Activated CD4-positive, alpha-beta T cell treated with anti-CD3 and anti-CD28 coated beads for 24 hours (primary cell): ENCODE data around the gene CDX4.
"Not testable (repeated sequence)": the region's sequence is repeated elsewhere in the genome, so short reads cannot be mapped to it uniquely, and the experiment has no call there.

ENCODE experiments used
- DNase-seq, 2 donors: peaks; one replicate each; pipeline ENCODE4 v3.0.0-alpha.2; 2020; ENCODE audit warnings: low read depth in 2 of 2

Gene CDX4

GRCh38 chrX:73446831-73447230, at the start of gene CDX4:
Gene CDX4 (plus strand): TSS chrX:73447053. CDS start chrX:73447254, 201 bp downstream.
- no peak for DNase-seq

DNA sequence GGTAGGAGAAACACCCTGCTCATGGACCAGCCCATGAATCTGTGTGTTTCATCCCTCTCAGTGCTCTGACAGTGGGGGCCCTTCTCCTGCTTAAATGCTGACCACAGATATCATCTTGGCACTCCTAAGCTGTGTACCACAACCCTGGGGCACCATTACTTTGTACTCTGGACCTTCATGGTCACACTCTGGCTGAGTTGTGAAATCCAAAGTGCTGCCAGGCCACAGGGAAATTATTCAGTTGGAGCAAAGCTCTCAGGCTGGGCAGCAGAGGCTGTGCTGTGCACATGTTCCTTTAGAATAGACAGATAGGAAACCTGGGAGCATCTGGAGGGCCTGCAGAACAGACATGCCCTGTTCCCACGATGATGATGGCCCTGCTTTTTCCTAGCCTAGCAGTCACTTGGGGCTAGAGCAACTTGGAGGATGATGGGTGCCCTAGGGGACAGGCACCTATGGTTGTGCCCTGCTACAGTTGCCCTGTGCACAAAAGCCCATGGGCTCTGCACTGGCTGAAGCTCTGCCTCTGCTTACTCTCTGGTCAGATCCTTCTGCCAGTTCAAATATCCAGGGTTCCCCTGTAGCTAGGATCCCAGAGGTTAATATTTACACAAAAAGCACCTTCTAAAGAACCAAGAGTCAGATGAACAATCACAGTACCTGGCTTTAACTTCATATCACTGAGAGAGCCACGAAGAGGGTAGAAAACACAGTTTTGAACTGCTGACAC, 48.5 kb upstream of the CDX4 start:
- DNase-seq: no peak

DNA sequence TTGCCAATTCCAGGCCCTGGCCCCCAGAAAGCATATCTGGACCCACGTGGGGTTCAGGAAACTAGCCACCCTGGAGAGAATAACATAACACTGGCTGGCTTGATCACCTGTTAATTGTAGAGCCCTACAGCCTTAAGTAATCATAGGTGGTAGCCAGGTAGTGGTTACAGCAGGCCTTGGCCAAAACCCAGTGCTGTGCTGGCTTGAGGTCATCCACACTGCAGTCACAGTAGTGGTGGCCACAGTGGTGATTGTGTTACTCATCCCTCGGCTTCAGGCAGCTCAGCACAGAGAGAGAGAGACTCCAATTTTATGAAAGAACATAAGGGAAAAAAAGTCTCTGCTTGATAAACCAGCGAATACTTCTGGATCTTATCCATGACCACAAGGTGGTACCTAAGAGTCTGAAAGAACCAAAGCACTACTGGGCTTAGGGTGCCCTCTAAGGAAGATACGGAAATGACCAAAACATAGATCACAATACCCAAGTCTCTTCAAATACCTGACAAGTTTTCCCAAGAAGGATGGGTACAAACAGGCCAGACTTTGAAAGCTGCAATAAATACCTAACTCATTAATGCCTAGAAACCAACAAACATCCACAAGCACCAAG, 46.6 kb upstream of the CDX4 start:
- no peak for DNase-seq

DNA sequence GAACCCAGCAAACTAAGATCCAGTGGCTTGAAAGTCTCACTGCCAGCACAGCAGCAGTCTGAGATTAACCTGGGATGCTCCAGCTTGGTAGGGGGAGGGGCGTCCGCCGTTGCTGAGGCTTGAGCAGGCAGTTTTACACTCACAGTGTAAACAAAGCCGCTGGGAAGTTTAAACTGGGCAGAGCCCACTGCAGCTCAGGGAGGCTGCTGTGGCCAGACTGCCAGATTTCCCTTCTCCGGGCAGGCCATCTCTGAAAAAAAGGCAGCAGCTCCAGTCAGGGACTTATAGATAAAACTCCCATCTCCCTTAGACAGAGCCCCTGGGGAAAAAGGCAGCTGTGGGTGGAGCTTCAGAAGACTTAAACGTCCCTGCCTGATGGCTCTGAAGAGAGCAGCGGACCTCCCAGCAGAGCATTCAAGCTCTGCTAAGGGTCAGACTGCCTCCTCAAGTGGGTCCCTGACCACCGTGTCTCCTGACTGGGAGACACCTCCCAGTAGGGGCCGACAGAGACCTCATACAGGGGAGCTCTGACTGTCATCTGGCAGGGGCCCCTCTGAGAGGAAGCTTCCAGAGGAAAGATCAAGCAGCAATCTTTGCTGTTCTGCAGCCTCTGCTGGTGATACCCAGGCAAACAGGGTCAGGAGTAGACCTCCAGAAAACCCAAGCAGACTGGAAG, 45.1 kb upstream of the CDX4 start:
- no peak for DNase-seq

DNA sequence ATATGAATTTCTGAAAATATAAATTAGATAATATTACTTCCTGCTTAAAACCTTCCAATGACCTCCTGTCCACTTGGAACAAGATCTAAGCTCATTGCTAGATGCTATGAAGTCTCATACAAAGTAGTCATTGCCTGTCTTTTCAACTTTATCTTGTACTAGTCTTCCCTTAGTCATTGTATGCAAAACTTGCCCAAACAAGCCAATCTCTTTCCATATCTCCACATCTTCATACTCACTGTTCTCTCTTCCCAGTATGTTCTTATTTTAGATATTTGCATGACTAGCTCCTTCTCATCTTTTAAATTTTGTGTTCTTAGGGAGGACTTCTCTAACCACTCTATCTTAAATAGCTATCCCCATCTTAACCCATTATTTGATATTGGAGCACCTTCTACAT, 33.9 kb upstream of the CDX4 start:
- no peak for DNase-seq

DNA sequence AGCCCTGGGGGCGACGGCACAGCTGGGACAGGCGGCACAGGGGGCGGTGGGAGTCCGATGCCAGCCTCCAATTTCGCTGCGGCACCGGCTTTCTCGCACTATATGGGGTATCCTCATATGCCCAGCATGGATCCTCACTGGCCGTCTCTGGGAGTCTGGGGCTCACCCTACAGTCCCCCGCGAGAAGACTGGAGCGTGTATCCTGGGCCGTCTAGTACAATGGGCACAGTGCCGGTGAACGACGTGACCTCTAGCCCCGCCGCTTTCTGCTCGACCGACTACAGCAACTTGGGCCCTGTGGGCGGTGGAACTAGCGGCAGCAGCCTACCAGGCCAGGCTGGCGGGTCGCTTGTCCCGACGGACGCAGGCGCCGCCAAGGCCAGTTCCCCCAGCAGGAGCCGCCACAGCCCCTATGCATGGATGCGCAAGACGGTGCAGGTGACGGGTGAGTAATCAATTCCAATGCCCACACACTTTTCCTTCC, 500 bp downstream of the CDX4 start:
- DNase-seq: no peak

DNA sequence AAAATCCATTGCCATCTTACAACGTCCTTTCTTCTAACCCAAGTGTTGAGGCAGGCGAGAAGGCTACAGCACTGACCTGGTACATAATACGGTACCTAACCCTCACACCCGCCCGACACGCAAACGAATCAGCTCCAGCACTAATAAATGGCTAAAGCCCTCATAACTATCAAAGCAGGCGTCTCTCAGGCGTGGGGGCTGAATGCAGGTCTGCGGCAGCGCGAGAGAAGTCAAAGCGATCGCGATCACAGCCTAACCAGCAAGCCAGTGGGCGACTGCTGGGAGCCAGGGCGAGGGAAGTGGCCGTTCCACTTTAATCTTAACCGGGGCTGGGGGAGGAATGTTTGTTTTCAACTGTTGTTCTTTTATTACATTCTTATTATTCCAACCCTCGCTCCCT, 1.5 kb downstream of the CDX4 start:
- DNase-seq: no peak

GRCh38 chrX:73455171-73455570, 8.3 kb downstream of the CDX4 start:
- DNase-seq: no peak

DNA sequence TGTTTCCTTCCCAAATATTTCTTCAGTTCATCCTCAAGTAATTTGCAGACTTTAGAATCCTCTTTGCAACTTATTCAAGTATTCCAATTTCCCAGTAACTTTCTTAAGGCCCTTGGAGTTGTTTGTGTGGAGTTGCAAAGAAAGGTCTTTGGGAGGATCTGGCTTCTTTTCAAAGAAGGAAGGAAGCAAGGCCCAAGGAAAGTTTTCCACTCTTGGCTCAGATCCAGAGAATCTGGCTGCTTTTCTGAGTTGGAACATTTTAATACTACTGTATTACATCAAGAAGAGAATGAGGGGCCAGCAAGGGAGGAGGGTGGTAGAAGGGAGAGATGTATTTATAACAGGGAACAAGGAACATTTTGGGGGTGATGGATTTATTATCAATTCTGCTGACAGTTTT, 10.5 kb downstream of the CDX4 start:
- no peak for DNase-seq

DNA sequence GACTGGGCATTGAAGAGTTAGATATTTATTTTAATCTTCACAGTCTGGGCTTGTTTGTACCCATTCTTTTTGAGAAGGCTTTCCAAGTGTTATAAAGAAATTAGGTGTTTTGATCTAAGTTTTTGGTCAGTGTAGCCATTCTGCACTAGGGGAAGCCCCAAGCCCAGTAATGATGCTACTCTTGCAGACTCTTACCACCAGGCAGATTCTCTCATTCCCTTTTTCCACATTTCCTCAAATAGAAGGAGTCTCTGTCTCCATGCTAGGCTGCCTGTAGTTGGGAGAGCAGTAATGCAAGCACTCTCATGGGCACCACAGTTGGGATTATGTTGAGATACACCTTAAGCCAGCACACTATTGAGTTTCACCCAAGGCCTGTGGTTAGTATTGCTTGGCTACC, 21.5 kb downstream of the CDX4 start:
- DNase-seq: no peak

DNA sequence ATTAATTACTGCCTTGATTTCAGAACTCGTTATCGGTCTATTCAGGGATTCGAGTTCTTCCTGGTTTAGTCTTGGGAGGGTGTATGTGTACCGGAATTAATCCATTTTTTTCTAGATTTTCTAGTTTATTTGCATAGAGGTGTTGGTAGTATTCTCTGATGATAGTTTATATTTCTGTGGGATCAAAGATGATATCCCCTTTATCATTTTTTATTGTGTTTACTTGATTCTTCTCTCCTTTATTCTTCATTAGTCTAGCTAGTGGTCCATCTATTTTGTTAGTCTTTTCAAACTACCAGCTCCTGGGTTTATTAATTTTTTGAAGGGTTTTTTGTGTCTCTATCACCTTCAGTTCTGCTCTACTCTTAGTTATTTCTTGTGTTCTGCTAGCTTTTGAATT, 32.1 kb downstream of the CDX4 start:
- no peak for DNase-seq

- DNase-seq: no peak
Observed at GRCh38 chrX:73481521-73481920, 34.7 kb downstream of the CDX4 start.

DNA sequence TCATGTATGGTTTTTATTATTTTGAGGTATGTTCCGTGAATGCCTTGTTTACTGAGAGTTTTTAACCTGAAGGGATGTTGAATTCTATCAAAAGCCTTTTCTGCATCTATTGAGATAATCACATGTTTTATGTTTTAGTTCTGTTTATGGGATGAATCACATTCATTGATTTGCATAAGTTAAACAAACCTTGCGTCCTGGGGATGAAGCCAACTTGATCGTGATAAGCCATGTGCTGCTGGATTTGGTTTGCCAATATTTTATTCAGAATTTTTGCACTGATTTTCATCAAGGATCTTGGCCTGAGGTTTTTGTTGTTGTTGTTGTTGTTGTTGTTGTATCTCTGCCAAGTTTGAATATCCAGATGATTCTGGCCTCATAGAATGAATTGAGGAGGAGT, 43.8 kb downstream of the CDX4 start:
- no peak for DNase-seq

DNA sequence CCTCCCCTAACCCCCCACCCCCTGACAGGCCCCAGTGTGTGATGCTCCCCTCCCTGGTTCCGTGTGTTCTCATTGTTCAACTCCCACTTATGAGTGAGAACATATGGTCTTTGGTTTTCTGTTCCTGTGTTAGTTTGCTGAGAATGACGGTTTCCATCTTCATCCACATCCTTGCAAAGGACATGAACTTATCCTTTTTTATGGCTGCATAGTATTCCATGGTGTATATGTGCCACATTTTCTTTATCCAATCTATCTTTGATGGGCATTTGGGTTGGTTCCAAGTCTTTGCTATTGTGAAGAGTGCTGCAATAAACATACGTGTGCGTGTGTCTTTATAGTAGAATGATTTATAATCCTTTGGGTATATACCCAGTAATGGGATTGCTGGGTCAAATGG, 45.3 kb downstream of the CDX4 start:
- DNase-seq: not testable (repeated sequence)
